Mesendoderm (in vitro differentiated cells): ENCODE data around the gene TM7SF2. TPM values are rescaled to one million over a fixed set of nuclear protein-coding genes. Genes with fewer than 3 reads are reported as not detected.

Experiments used
- DNase-seq: peaks from one replicate; pipeline ENCODE4 v3.0.0; 2013
- H2AK5ac ChIP-seq: 2 replicates; pipeline ENCODE4 v1.6.1; 2013; ENCODE audit warnings: low read length, inconsistent platforms
- H2BK120ac ChIP-seq: 2 replicates; pipeline ENCODE4 v1.6.1; 2013; ENCODE audit warnings: low read depth, mild to moderate bottlenecking, low read length, moderate library complexity, mixed read lengths
- H2BK15ac ChIP-seq: replicated peaks from 2 replicates; pipeline ENCODE4 v1.6.1; 2013; ENCODE audit warnings: low read depth, mild to moderate bottlenecking, moderate library complexity
- H2BK5ac ChIP-seq: 2 replicates; pipeline ENCODE4 v1.6.1; 2013; ENCODE audit warnings: low read length, inconsistent platforms
- H3K18ac ChIP-seq: 2 replicates; pipeline ENCODE4 v1.6.1; 2013; ENCODE audit warnings: mild to moderate bottlenecking, low read length, mixed read lengths
- H3K23ac ChIP-seq: one replicate; pipeline ENCODE4 v1.6.1; 2013; ENCODE audit warnings: low read length
- H3K27ac ChIP-seq: 2 replicates; pipeline ENCODE4 v1.5.1; 2013; ENCODE audit warnings: low read depth, mild to moderate bottlenecking, inconsistent platforms, low read length, moderate library complexity
- H3K27me3 ChIP-seq: 2 replicates; pipeline ENCODE4 v1.6.1; 2013; ENCODE audit warnings: low read length, control low read depth, mild to moderate bottlenecking, inconsistent platforms; ENCODE audit not compliant: insufficient read depth, poor library complexity
- H3K36me3 ChIP-seq: 2 replicates; pipeline ENCODE4 v1.6.1; 2013; ENCODE audit warnings: low read length, inconsistent platforms; ENCODE audit not compliant: control insufficient read depth, insufficient read depth
- H3K4ac ChIP-seq: one replicate; pipeline ENCODE4 v1.6.1; 2013; ENCODE audit warnings: low read depth, mild to moderate bottlenecking, low read length, moderate library complexity
- H3K4me1 ChIP-seq: 2 replicates; pipeline ENCODE4 v1.6.1; 2013; ENCODE audit warnings: low read depth, low read length, inconsistent platforms; ENCODE audit not compliant: control insufficient read depth
- H3K4me2 ChIP-seq: 2 replicates; pipeline ENCODE4 v1.6.1; 2013; ENCODE audit warnings: low read length
- H3K4me3 ChIP-seq: 2 replicates; pipeline ENCODE4 v1.5.1; 2013; ENCODE audit warnings: mild to moderate bottlenecking, low read length
- H3K56ac ChIP-seq: one replicate; pipeline ENCODE4 v1.6.1; 2013; ENCODE audit warnings: low read length
- H3K79me1 ChIP-seq: 2 replicates; pipeline ENCODE4 v1.6.1; 2013; ENCODE audit warnings: low read length, inconsistent platforms
- H3K79me2 ChIP-seq: 2 replicates; pipeline ENCODE4 v1.6.1; 2013; ENCODE audit warnings: mild to moderate bottlenecking, low read length; ENCODE audit not compliant: control insufficient read depth, insufficient read depth
- H3K9ac ChIP-seq: 2 replicates; pipeline ENCODE4 v1.6.1; 2013; ENCODE audit warnings: low read length, inconsistent platforms
- H4K5ac ChIP-seq: one replicate; pipeline ENCODE4 v1.6.1; 2013; ENCODE audit warnings: low read length
- H4K8ac ChIP-seq: one replicate; pipeline ENCODE4 v1.6.1; 2013; ENCODE audit warnings: low read depth, mild to moderate bottlenecking, control low read depth, low read length, moderate library complexity
- WGBS: extraction: QIAGEN DNeasy Blood & Tissue Kit; methylation state at CpG from one replicate; pipeline ENCODE4 v1.1.7; 2013; ENCODE audit warnings: low lambda C conversion rate, missing lambda C conversion rate; ENCODE audit not compliant: insufficient coverage; ENCODE audit errors: extremely low coverage; 5-methylcytosine and 5-hydroxymethylcytosine counted together
- polyA plus RNA-seq, 2 experiments: library from polyadenylated mRNA; stranded (reverse); fragments of 200-250 nt; gene quantifications; one replicate each; pipeline ENCODE4 v1.2.3, GENCODE V29; 2013

Gene TM7SF2
- polyA plus RNA-seq (2013, experiment 1 of 2) = 24.5 TPM
- 25.2 TPM for polyA plus RNA-seq (2013, experiment 2 of 2)

DNA sequence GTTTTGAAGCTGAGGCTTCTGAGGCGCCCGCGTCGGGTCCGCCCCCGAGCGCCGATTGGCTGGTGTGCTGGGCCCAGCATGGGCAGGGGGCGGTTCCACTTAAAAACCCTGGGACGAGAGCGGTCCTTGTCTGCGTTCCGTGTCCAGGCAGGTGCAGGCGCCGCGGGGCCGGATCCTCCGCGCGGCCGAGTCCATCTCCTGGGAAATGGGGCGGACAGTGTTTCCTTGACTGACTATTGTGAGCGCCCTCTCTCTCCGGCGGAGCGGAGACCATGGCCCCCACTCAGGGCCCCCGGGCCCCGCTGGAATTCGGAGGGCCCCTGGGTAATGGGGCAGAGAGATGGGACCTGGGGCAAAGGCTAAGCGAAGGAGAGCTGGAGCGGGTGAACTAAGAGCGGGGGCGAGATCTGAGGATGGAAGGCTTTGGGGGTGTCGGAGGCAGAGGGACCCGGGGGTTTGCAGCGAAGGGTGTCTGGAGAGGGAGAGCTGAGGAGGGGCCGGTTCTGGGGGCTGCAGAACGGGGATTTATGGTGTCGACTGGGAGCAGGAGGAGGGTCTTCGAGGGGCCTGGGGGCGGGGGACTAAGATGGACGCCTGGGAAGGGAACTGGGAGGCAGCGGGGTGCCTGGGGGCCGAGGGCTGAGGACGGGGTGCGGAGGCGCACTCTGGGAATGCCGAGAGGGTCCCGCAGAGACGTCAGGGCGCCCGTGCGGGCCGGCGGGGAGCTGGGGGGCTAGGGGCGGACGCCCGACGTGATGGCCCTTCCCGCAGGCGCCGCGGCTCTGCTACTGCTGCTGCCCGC is at the start of gene TM7SF2:
TM7SF2 (plus strand) TSS at position 129 of the 802 bp plus-strand sequence; CDS start at position 273, 144 bp downstream.
- no peak within 1 kb of the TSS for H2BK120ac ChIP-seq
- H3K79me2 ChIP-seq = peaks cover 6% of the 10 kb centered on the region
- H3K4me2 ChIP-seq = peak within 1 kb of the TSS; percentile 88
- H3K4me3 ChIP-seq = peak within 1 kb of the TSS; percentile 55
- H3K4me1 ChIP-seq = peaks cover 3% of the 10 kb centered on the region
- no peaks in the 10 kb centered on the region for H3K27me3 ChIP-seq
- H3K9ac ChIP-seq = peak within 1 kb of the TSS; percentile 81
- no peak within 1 kb of the TSS for H4K5ac ChIP-seq
- peak within 1 kb of the TSS; percentile 49 for H3K4ac ChIP-seq
- peak within 1 kb of the TSS; percentile 63 for H3K27ac ChIP-seq
- peaks cover 8% of the 10 kb centered on the region for H3K79me1 ChIP-seq
- H2AK5ac ChIP-seq = no peak within 1 kb of the TSS
- WGBS = no CpG with 5 or more reads among the region's 64 CpGs
- DNase-seq = peak; percentile 97
- peak within 1 kb of the TSS; percentile 22 for H3K18ac ChIP-seq
- H2BK5ac ChIP-seq = no peak within 1 kb of the TSS
- H3K56ac ChIP-seq = peak within 1 kb of the TSS; percentile 69
- no peak within 1 kb of the TSS for H3K23ac ChIP-seq
- no peak within 1 kb of the TSS for H4K8ac ChIP-seq
- H2BK15ac ChIP-seq = no peak within 1 kb of the TSS
- H3K36me3 ChIP-seq = no peaks in the 10 kb centered on the region

DNA sequence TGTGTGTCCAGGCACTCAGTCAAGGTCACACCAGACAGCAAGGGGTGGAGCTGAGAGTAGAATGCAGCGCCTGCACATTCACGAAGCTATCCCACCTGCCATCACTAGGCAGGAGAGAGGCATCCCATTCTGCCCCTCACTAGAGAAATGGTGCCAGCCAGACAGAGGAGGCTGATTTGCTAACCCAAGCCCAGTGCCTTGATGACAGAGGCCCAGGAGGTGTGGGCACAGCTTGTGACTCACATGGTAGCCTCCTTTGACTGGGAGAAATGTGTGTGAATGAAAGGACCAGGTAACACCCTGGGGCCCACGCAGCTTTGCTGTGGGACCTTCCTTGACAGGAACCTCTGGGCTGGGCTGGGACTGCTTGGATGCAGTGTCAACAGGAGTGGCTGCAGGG is 48.1 kb upstream of the TM7SF2 start:
- Histone ChIP-seq H2BK120ac (no peak overlapping the region), H3K27me3 (no peaks in the 10 kb centered on the region), H3K9ac (no peak overlapping the region), H4K5ac (no peak overlapping the region), H3K79me2 (no peaks in the 10 kb centered on the region), H3K4me1 (no peaks in the 10 kb centered on the region), H3K4me2 (no peak overlapping the region), H2BK5ac (no peak overlapping the region), H3K27ac (no peak overlapping the region), H3K18ac (no peak overlapping the region), H3K36me3 (no peaks in the 10 kb centered on the region), H3K23ac (no peak overlapping the region), H3K4me3 (no peak overlapping the region), H3K4ac (no peak overlapping the region), H3K56ac (no peak overlapping the region), H2BK15ac (no peak overlapping the region), H2AK5ac (no peak overlapping the region), H4K8ac (no peak overlapping the region), H3K79me1 (no peaks in the 10 kb centered on the region)
- no peak for DNase-seq
- no CpG with 5 or more reads among the region's 3 CpGs for WGBS

DNA sequence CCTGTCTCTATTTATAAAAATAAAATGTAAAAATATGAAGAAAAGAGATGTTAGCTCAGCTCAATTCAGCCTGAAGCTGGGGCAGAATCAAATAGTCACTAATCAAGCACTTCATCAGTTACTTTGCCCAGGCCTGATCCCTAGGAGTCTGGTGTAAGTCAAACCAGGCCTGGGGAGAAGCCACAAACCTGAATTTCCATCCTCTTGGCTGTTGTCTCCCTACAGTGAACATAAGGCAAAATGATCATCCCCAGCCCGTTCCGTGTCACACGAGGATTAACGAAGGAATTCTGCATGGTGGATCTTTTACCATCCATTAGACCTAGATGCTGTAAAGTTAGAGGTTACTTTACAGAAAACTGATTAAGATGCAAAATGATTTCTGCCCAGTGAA is 46.8 kb upstream of the TM7SF2 start:
- no CpG with 5 or more reads among the region's 4 CpGs for WGBS
- no peaks in the 10 kb centered on the region for H3K27me3 ChIP-seq

DNA sequence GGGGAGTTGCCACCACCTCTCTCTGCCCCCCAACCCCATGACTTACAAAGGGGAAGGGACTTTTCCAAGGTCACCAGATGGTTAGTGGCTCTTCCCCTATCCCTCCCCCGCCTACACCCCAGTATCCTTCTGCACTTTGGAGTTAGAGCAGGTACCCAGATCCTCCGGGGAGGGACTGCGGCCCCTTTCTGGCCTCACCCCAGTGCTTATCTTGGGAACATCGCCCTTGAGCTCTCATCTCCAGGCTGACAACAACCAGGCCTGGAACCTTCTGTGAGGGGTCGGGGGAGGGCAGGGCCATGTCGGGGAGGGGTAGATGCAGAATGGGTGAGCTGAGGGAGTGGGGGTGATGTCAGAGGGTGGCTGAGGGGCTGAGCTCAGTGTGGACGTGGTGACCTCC is 45.8 kb upstream of the TM7SF2 start:
- Histone ChIP-seq H3K27ac (no peak overlapping the region), H3K56ac (peak overlapping the region; percentile 25), H3K23ac (no peak overlapping the region), H4K5ac (no peak overlapping the region), H3K4me2 (no peak overlapping the region), H2BK120ac (no peak overlapping the region), H2BK5ac (no peak overlapping the region), H2AK5ac (no peak overlapping the region), H3K18ac (no peak overlapping the region), H3K36me3 (no peaks in the 10 kb centered on the region), H2BK15ac (no peak overlapping the region), H3K4ac (no peak overlapping the region), H3K4me1 (no peaks in the 10 kb centered on the region), H3K79me1 (no peaks in the 10 kb centered on the region), H3K4me3 (no peak overlapping the region), H3K79me2 (no peaks in the 10 kb centered on the region), H3K27me3 (no peaks in the 10 kb centered on the region), H4K8ac (no peak overlapping the region), H3K9ac (no peak overlapping the region)
- WGBS = no CpG with 5 or more reads among the region's 7 CpGs
- no peak for DNase-seq

More for the DNA sequence above, 46.8 kb upstream of the TM7SF2 start:
- no peak for DNase-seq
- no peak overlapping the region for H3K4me3 ChIP-seq
- no peaks in the 10 kb centered on the region for H3K4me1 ChIP-seq
- no peak overlapping the region for H4K8ac ChIP-seq
- no peak overlapping the region for H3K9ac ChIP-seq
- H2BK120ac ChIP-seq = no peak overlapping the region
- H3K4me2 ChIP-seq = no peak overlapping the region
- no peak overlapping the region for H3K27ac ChIP-seq
- H2BK15ac ChIP-seq = no peak overlapping the region
- H3K4ac ChIP-seq = no peak overlapping the region
- H3K56ac ChIP-seq = no peak overlapping the region
- H3K36me3 ChIP-seq = no peaks in the 10 kb centered on the region
- no peak overlapping the region for H4K5ac ChIP-seq
- H2BK5ac ChIP-seq = no peak overlapping the region
- H3K79me1 ChIP-seq = no peaks in the 10 kb centered on the region
- H3K23ac ChIP-seq = no peak overlapping the region
- no peaks in the 10 kb centered on the region for H3K79me2 ChIP-seq
- H2AK5ac ChIP-seq = no peak overlapping the region
- no peak overlapping the region for H3K18ac ChIP-seq

DNA sequence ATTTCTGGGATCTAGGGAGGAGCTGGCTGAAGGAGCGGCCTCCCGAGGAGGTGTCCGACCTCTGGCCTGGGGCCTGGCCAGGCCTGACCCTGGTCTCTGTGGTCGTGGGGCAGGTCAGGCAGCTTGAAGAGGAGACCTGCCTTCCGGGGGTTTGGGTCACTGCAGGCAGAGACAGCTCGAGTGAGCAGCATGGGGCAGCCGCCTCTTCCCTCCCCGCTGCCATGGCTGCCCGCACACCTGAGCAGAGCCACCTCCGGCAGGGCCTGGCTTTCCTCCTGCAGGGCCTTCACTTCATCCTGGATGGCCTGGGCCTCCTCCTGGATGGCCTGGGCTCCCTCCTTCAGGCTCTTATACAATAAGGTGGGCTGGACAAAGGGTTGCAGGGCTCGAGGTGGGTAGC is 45.4 kb upstream of the TM7SF2 start:
- Histone ChIP-seq H3K4me1 (no peaks in the 10 kb centered on the region), H3K4me3 (no peak overlapping the region), H3K4ac (no peak overlapping the region), H2AK5ac (no peak overlapping the region), H3K56ac (peak overlapping the region; percentile 60), H2BK5ac (no peak overlapping the region), H3K23ac (no peak overlapping the region), H3K79me2 (no peaks in the 10 kb centered on the region), H3K36me3 (no peaks in the 10 kb centered on the region), H2BK15ac (no peak overlapping the region), H3K18ac (no peak overlapping the region), H3K4me2 (no peak overlapping the region), H4K5ac (no peak overlapping the region), H3K27ac (no peak overlapping the region), H4K8ac (no peak overlapping the region), H2BK120ac (no peak overlapping the region), H3K27me3 (no peaks in the 10 kb centered on the region), H3K79me1 (no peaks in the 10 kb centered on the region), H3K9ac (no peak overlapping the region)
- no CpG with 5 or more reads among the region's 11 CpGs for WGBS
- no peak for DNase-seq
